Ishikawa (cell line): ENCODE results near the gene ALOX15.

Experiments used
- CEBPB ChIP-seq: IDR thresholded peaks from 2 replicates; pipeline ENCODE4 v1.6.1; 2012
- CREB1 ChIP-seq: IDR thresholded peaks from 2 replicates; pipeline ENCODE4 v1.6.1; 2012; ENCODE audit warnings: low read depth
- EGR1 ChIP-seq: IDR thresholded peaks from 2 replicates; pipeline ENCODE4 v1.6.1; 2012
- EP300 ChIP-seq: IDR thresholded peaks from 2 replicates; pipeline ENCODE4 v1.6.1; 2012; ENCODE audit warnings: borderline replicate concordance
- FOXM1 ChIP-seq: IDR thresholded peaks from 2 replicates; pipeline ENCODE4 v1.6.1; 2012; ENCODE audit warnings: low read depth, borderline replicate concordance
- MAX ChIP-seq: IDR thresholded peaks from 2 replicates; pipeline ENCODE4 v1.6.1; 2012
- NFIC ChIP-seq: IDR thresholded peaks from 2 replicates; pipeline ENCODE4 v1.6.1; 2012
- RAD21 ChIP-seq: IDR thresholded peaks from 2 replicates; pipeline ENCODE4 v1.6.1; 2012; ENCODE audit warnings: low read depth
- REST ChIP-seq: IDR thresholded peaks from 2 replicates; pipeline ENCODE4 v1.6.1; 2012; ENCODE audit warnings: low read depth, mild to moderate bottlenecking
- TAF1 ChIP-seq: IDR thresholded peaks from 2 replicates; pipeline ENCODE4 v1.6.1; 2012; ENCODE audit warnings: low read depth, mild to moderate bottlenecking
- TCF12 ChIP-seq: IDR thresholded peaks from 2 replicates; pipeline ENCODE4 v1.6.1; 2012; ENCODE audit warnings: low read depth
- TEAD4 ChIP-seq: IDR thresholded peaks from 2 replicates; pipeline ENCODE4 v1.6.1; 2012
- YY1 ChIP-seq: IDR thresholded peaks from 2 replicates; pipeline ENCODE4 v1.6.1; 2012; ENCODE audit warnings: low read depth
- ZBTB7A ChIP-seq: IDR thresholded peaks from 2 replicates; pipeline ENCODE4 v1.6.1; 2012; ENCODE audit warnings: low read depth
- TF ChIP-seq, protein P1 (sequence below): IDR thresholded peaks from 2 replicates; pipeline ENCODE4 v1.6.1; 2012

Gene ALOX15

GRCh38 chr17:4631836-4632580, 9.5 kb downstream of the ALOX15 start:
- TF ChIP-seq EGR1 (no peak), EP300 (no peak), YY1 (no peak), TCF12 (no peak)

DNA sequence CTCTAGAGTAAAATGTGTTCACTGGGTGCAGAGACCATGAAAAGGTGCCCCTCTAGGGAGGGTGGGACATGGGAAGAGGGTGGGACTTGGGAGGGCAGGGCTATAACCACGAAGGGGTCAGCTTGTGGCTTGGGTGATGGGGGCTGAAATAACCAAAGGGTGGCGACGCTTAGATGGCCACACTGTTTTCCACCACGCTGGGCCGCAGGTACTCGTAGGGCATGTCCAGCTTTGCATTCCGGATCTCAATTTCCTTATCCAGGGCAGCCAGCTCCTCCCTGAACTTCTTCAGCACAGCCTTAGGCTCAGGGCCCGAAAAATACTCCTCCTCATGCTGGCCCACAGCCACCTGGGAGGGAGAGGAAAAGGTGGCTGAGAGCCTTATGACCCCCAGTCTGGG, 10.0 kb downstream of the ALOX15 start:
- no peak for TF ChIP-seq YY1
- no peak for TF ChIP-seq NFIC
- no peak for TF ChIP-seq ZBTB7A
- TF ChIP-seq RAD21: no peak
- TF ChIP-seq CEBPB: no peak
- TF ChIP-seq, protein P1, sequence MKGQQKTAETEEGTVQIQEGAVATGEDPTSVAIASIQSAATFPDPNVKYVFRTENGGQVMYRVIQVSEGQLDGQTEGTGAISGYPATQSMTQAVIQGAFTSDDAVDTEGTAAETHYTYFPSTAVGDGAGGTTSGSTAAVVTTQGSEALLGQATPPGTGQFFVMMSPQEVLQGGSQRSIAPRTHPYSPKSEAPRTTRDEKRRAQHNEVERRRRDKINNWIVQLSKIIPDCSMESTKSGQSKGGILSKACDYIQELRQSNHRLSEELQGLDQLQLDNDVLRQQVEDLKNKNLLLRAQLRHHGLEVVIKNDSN: no peak
- TF ChIP-seq TAF1: no peak
- TF ChIP-seq TEAD4: no peak
- TF ChIP-seq REST: no peak
- TF ChIP-seq MAX: no peak
- no peak for TF ChIP-seq FOXM1
- no peak for TF ChIP-seq EGR1
- TF ChIP-seq TCF12: no peak

DNA sequence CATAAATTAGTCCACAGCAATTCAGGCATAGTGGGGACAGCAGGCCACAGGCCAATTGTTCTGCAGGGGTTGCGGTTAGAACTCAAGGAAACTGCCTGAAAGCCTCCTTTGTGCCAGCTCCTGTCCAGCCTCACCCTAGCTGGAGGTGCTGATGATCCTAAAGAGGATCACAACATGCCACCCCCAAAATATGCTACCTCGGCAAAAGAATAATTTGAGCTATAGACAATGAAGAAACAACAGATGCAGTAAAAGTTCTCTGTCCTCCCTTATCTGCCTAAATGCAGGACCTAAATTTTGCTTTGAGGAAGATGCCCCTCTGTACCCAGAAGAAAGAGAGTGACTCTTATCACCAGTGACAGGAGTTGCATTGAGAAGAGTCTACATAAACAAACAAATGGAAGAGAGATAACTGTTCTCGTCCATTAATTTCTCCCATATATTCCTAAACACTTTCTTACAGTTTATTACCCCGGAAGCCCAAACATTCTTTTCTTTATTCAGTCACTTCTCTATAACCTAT, 14.7 kb downstream of the ALOX15 start:
- TF ChIP-seq NFIC: no peak
- TF ChIP-seq, protein P1: no peak

DNA sequence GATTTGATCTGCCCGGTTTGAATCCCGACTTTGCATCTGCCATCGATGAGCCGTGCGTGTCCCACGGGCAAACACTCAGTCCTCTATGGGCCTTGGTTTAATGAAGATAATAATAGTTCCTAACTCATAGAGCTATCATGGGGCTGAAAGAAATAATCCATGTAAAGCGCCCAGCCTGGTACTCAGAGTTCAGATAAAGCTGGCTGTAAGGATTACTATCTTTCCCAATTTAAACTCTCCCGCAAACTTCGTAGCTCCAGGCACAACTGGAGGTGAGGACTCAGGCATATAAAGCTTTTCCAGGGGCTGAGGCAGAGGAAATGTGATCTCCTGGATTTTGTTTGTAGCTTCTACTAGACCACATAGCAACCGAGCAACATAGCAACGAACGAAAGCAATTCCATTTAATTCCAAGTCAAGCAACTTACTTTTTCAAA, 16.3 kb downstream of the ALOX15 start:
- no peak for TF ChIP-seq CREB1
- TF ChIP-seq RAD21: no peak
- TF ChIP-seq MAX: no peak
- TF ChIP-seq, protein P1: no peak
- no peak for TF ChIP-seq REST
- TF ChIP-seq TAF1: no peak
- no peak for TF ChIP-seq NFIC
- TF ChIP-seq YY1: no peak
- no peak for TF ChIP-seq FOXM1
- no peak for TF ChIP-seq EGR1
- no peak for TF ChIP-seq EP300
- TF ChIP-seq CEBPB: no peak

DNA sequence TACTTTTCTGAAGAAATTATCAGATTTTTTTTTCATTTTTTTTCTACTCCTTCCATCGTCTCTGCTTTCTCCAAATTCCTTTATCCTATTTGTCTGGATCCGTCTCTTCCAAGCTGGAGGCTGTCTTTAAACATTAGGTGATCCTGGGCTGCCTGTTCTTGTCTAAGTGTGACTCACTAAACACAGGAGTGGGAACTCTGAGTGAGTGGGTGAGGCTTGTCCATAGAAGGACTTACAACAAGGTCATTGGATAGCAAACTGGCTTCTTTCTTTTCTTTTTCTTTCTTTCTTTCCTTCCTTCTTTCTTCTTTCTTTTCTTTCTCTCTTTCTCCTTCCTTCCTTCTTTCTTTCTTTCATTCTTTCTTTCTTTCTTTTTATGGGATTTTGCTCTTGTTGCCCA, 18.2 kb downstream of the ALOX15 start:
- TF ChIP-seq, protein P1: no peak
- TF ChIP-seq FOXM1 (no peak), MAX (no peak), TEAD4 (no peak), NFIC (no peak), ZBTB7A (no peak), TAF1 (no peak), RAD21 (no peak), REST (no peak), EGR1 (no peak), CEBPB (no peak), TCF12 (no peak), CREB1 (no peak), YY1 (no peak), EP300 (no peak)
